Measurements from ENCODE around the gene ATP10B.

- no peak for TF ChIP-seq YY1 (IDR thresholded peaks at IDR 0.05; ENCODE audit: insufficient read depth, insufficient read length)
- no peak for TF ChIP-seq SUZ12 (IDR thresholded peaks at IDR 0.05; ENCODE audit: extremely low read depth, insufficient read depth, insufficient read length)
Measured at GRCh38 chr5:160743027-160743426, 109.0 kb downstream of the ATP10B start.
